ENCODE measurements around the gene ATF6.

DNA sequence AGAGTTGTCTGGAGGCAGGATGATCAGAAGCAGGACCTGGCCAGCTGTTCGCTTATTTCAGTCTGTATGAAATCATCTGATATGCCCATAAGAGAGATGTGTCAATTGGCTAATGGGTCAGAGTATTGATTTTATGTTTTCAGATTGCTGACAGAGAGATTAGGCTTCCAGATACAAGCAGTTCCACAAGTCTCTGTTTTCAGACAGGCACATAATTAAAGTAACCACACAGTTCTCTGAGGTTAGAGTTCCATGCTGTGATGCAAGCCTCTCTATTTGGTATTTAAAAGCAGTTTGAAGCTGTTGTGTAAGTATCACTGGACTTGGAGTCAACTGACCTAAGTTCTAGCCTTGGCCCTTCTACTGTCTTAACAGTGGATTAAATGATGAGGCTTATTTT lies 50.1 kb downstream of the ATF6 start:
- TF ChIP-seq POLR2AphosphoS5 (IDR thresholded peaks at IDR 0.05; ENCODE audit: borderline replicate concordance, low read depth, low read length) (no peak), EZH2 (IDR thresholded peaks at IDR 0.05) (no peak), FOXP2 (optimal IDR thresholded peaks at IDR 0.05; ENCODE audit: control extremely low read depth, extremely low read length, insufficient read depth) (no peak)
